ENCODE measurements around the gene MRPS21.
"Not testable (repeated sequence)": the region's sequence is repeated elsewhere in the genome, so short reads cannot be mapped to it uniquely, and the experiment has no call there.

The MRPS21 gene

GRCh38 chr1:150281758-150282557 is 11.7 kb upstream of the MRPS21 start, which contains the start of gene CIART:
Gene CIART, plus strand, starts transcription at chr1:150282554. Its CDS starts 714 bp downstream, at chr1:150283268.
- DNase-seq (ENCODE audit: low spot score): peak; percentile 98

GRCh38 chr1:150282558-150282958 is 11.1 kb upstream of the MRPS21 start:
- no peak for DNase-seq (ENCODE audit: low spot score)

GRCh38 chr1:150283260-150283659 is 10.4 kb upstream of the MRPS21 start:
- DNase-seq (ENCODE audit: low spot score): no peak

GRCh38 chr1:150288382-150288781 is 5.3 kb upstream of the MRPS21 start:
- no peak for DNase-seq (ENCODE audit: low spot score)

- DNase-seq (ENCODE audit: low spot score): no peak
Observed at GRCh38 chr1:150288822-150289221, 4.8 kb upstream of the MRPS21 start.

- DNase-seq (ENCODE audit: low spot score): no peak
Observed at GRCh38 chr1:150295476-150295875, 1.8 kb downstream of the MRPS21 start.

GRCh38 chr1:150299716-150300115 is 6.1 kb downstream of the MRPS21 start:
- DNase-seq (ENCODE audit: low spot score): no peak

GRCh38 chr1:150302338-150302737 is 8.7 kb downstream of the MRPS21 start:
- peak; percentile 84 for DNase-seq (ENCODE audit: low spot score)

GRCh38 chr1:150302902-150303301 is 9.2 kb downstream of the MRPS21 start:
- DNase-seq (ENCODE audit: low spot score): no peak

- DNase-seq (ENCODE audit: low spot score): not testable (repeated sequence)
Observed at GRCh38 chr1:150308585-150308984, 14.9 kb downstream of the MRPS21 start.

- DNase-seq (ENCODE audit: low spot score): no peak
Observed at GRCh38 chr1:150309758-150310508, 16.3 kb downstream of the MRPS21 start.

- no peak for DNase-seq (ENCODE audit: low spot score)
Observed at GRCh38 chr1:150311762-150312161, 18.1 kb downstream of the MRPS21 start.

- DNase-seq (ENCODE audit: low spot score): not testable (repeated sequence)
Observed at GRCh38 chr1:150314691-150315090, 21.0 kb downstream of the MRPS21 start.

GRCh38 chr1:150320667-150320978 is 27.0 kb downstream of the MRPS21 start:
- no peak for DNase-seq (ENCODE audit: low spot score)

GRCh38 chr1:150321826-150322166 is 28.1 kb downstream of the MRPS21 start:
- DNase-seq (ENCODE audit: low spot score): no peak

- no peak for DNase-seq (ENCODE audit: low spot score)
Observed at GRCh38 chr1:150322310-150322709, 28.6 kb downstream of the MRPS21 start.

GRCh38 chr1:150332651-150333290 is 39.1 kb downstream of the MRPS21 start:
- peak; percentile 52 for DNase-seq (ENCODE audit: low spot score)

- DNase-seq (ENCODE audit: low spot score): no peak
Observed at GRCh38 chr1:150346316-150346715, 52.7 kb downstream of the MRPS21 start.

GRCh38 chr1:150352866-150353265 is 59.2 kb downstream of the MRPS21 start:
- no peak for DNase-seq (ENCODE audit: low spot score)
